NCI-H69 (cell line): Measurements from ENCODE around the gene SEMA4D.

Experiments
- DNase-seq: peaks from one replicate; lab custom pipeline; 2025; lab: John Stamatoyannopoulos, UW

The SEMA4D gene

GRCh38 chr9:89500008-89500407, 2.1 kb upstream of the SEMA4D start:
- no peak for DNase-seq

GRCh38 chr9:89498852-89499480, 1.1 kb upstream of the SEMA4D start:
- no peak for DNase-seq

DNA sequence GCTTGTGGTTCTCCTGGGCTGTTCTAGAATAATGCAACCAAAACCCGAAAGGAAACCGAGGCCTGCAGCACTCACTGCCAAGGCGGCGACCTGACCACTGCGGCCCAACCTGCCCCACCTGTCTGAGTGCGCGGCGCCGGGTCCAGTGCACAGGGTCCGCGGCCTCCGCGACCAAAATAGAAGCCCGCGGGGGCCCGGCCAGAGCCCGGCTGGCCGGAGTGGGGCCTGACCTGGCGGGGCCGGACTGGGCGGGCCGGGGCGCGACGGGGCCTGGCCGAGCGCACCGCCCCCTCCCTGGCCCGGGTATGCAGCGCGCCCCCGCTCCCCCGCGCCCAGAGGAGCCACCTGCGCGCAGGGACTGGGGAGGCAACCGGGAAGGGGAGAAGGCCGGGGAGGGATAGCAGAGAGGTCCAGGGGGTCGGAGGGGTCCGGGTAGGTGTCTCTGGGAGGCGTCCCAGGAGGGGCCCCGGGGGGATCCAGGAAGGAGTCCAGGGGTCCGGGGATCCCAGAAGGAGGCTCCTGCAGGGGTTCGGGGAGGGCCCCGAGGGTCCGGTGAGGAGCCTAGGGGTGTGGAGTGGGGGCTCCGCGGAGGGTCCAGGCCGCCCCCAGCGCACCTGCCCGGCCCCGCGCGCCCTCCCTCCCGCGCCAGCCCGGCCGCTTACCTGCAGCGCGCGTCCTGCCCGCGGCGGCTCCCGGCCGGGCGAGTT, 503 bp downstream of the SEMA4D start:
- DNase-seq, result peak; percentile 62

DNA sequence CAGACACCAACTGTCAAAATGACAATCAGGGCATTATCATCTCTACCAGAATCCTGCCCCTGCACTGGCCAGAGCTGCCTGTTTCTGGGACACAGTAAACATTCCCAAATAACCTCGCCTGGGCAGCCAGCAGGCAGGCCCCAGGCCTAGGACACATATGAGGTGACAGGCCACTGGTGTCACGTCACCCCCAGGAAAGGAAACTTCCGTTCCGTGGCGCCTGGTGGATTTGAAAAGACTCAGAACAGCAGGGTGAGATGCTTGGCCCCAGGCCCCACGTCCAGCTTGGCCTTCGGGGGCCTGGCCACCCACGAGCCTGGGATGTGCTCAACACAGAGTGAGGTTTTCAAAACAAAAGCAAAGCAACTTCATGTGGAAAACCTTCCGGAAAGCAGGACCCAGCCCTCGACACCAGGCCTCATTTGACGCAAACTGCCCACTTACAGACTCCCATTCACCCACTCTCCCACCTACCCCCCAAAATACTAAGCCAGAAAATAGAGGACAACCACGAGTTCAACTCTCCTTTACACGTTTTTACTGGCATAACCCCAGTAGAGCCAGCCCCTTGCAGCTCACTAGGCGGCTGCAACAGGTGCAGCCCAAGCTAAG, 1.2 kb downstream of the SEMA4D start:
- DNase-seq, result peak; percentile 41

GRCh38 chr9:89495824-89496560, 1.9 kb downstream of the SEMA4D start:
- peak; percentile 46 for DNase-seq

- peak; percentile 91 for DNase-seq
Observed at GRCh38 chr9:89494199-89494598, 3.7 kb downstream of the SEMA4D start.

DNA sequence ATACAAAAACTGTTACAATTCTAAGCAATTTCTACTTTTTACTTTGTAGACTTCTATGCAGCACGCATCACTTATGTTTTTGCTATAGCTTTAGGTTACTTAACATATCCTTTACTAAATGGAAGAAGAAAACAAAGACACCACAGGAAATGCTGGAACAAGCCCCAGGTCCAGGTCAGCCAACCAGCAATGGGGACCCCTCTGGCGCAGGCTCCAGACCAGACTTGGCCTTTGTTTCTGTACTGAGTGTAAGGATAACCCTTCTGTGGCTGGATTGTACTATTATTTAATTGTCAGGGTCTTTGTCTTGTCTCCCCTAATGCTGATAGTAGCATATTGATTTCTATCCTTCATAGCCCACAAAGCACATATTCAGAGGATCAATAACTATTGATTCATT, 4.2 kb downstream of the SEMA4D start:
- DNase-seq, result peak; percentile 19

DNA sequence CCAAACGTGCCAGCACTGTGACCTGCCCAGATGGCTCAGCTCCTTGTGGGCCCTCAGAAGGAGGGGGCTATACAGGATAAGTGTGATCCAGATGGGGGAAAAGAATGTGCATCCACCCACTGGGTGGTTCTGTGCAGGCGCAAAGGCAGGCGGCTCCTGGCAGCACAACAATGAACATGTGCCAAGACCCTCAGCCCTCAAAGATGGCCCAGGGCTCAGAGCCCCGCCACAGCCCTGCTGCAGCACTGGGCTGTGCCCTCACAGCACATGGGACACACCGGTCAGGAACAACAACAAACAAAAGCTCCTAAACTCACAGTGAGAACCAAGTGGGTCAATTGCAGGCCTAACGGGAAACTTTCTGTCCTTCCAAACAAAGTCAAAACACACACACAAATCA, 4.7 kb downstream of the SEMA4D start:
- DNase-seq, result no peak

DNA sequence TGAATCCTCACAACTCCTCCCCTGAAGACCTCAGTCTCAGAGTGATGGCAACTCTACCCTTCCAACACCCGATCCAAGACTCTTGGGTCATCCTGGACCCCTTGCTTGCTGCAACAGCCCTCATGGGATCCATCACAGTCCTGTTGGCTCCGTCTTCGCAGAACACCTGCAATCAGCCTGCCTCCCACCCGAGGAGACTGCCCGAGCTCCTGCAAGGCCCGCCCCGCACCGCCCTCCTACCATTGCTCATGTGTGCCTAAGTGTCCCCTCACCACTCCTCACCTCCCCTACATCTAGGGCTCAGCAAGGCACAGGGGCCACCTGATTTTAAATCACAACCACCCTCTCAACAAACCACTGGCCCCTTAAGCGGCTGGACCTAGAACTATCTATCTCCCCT, 5.3 kb downstream of the SEMA4D start:
- no peak for DNase-seq

GRCh38 chr9:89491694-89492093, 6.2 kb downstream of the SEMA4D start:
- no peak for DNase-seq

- DNase-seq, result no peak
Observed at GRCh38 chr9:89489548-89490530, 8.1 kb downstream of the SEMA4D start.

- DNase-seq, result no peak
Observed at GRCh38 chr9:89488936-89489335, 9.0 kb downstream of the SEMA4D start.

DNA sequence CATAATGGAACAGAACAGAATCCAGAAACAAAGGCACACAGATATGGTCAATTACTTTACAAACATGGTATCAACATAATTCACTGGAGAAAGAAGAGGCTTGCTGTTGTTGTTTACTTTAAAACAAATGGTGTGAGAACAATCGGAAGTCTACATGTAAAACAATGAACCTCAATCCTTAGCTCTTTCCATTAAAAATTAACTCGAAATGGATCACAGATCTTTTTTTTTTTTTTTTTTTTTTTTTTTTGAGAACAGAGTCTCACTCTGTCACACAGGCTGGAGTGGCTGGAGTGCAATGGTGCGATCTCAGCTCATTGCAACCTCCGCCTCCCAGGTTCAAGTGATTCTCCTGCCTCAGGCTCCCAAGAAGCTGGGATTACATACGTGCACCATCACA, 9.8 kb downstream of the SEMA4D start:
- no peak for DNase-seq

DNA sequence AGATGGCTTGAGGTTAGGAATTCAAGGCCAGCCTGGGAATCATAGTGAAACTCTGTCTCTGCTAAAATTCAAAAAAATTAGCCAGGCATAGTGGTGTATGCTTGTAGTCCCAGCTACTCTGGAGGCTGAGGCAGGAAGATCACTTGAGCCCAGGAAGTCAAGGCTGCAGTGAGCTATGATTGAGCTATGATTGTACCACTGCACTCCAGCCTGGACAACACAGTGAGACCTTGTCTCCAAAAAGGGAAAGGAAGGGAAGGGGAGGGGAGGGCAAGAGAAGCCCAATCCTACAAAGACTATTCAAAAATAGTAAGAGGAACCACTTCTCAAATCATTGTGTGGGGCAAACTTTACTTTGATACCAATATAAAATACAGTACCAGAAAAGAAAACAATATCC, 11.2 kb downstream of the SEMA4D start:
- DNase-seq, result no peak

GRCh38 chr9:89484475-89485404, 13.2 kb downstream of the SEMA4D start:
- DNase-seq, result no peak

GRCh38 chr9:89483592-89484474, 14.1 kb downstream of the SEMA4D start:
- DNase-seq, result no peak

- no peak for DNase-seq
Observed at GRCh38 chr9:89482901-89483361, 15.0 kb downstream of the SEMA4D start.

- no peak for DNase-seq
Observed at GRCh38 chr9:89482056-89482851, 15.7 kb downstream of the SEMA4D start.
